OCI-LY3 (cell line): ENCODE results near the gene ILF2.

Experiments used
- EZH2phosphoT487 ChIP-seq: fragments of 200-600 bp; shearing (Covaris generic); IDR thresholded peaks from 2 replicates; pipeline ENCODE4 v1.6.1; 2018; ENCODE audit warnings: antibody characterized with exemption, mixed run types, low read depth
- TF ChIP-seq, protein P1 (sequence below): fragments of 200-600, 300-600 bp; sonication (generic); IDR thresholded peaks from 2 replicates; pipeline ENCODE4 v1.5.1; 2014; ENCODE audit warnings: antibody characterized with exemption, low read length, low read depth

DNA sequence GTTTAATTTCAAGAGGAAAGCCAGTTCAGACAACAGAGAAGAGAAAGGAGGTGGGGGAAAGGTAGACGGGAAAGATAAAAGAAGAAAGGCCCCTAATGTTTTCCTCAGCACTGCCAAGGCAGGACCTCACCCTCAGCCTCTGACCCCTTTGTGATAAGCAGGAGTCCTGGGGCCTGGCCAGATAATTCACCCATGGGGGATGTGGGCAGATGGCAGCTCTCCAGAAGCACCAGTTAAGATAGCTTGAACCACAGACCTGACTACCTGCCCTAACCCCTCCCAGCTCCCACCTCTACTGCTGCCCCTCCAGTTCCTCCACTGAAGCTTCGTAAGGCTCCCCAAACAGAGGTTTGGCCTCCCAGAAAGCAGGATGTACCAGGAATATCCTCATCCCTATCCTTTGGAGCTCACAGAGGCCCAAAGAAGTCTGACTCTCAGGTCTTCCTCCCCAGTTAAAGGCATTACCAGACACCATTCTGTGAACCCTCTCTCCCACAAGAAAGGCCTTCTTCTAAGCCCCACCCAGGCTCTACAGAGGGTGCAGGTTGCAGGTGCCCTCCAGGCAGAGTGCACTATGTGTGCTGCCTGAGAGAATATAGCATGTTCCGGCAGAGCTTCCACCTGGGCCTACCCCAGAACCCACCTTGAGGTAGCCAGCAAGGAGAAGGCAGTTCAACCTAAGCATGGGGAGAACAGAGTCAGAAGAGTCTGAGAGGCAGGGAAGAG is 21.5 kb downstream of the ILF2 start:
- TF ChIP-seq, protein P1, sequence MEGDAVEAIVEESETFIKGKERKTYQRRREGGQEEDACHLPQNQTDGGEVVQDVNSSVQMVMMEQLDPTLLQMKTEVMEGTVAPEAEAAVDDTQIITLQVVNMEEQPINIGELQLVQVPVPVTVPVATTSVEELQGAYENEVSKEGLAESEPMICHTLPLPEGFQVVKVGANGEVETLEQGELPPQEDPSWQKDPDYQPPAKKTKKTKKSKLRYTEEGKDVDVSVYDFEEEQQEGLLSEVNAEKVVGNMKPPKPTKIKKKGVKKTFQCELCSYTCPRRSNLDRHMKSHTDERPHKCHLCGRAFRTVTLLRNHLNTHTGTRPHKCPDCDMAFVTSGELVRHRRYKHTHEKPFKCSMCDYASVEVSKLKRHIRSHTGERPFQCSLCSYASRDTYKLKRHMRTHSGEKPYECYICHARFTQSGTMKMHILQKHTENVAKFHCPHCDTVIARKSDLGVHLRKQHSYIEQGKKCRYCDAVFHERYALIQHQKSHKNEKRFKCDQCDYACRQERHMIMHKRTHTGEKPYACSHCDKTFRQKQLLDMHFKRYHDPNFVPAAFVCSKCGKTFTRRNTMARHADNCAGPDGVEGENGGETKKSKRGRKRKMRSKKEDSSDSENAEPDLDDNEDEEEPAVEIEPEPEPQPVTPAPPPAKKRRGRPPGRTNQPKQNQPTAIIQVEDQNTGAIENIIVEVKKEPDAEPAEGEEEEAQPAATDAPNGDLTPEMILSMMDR = no peak
- TF ChIP-seq EZH2phosphoT487 = no peak
